Measurements from ENCODE around the gene GSN. TPM values are rescaled to one million over a fixed set of nuclear protein-coding genes. Genes with fewer than 3 reads are reported as not detected.

The GSN gene
- total RNA-seq, 1 experiment from 2014 or later: 283 TPM

GRCh38 chr9:121273064-121273775, 5.3 kb downstream of the GSN start:
- no peak for DNase-seq (ENCODE audit: low spot score)

GRCh38 chr9:121274851-121275250, 6.9 kb downstream of the GSN start:
- DNase-seq (ENCODE audit: low spot score): no peak

- no peak for DNase-seq (ENCODE audit: low spot score)
Measured at GRCh38 chr9:121275781-121276658, 8.1 kb downstream of the GSN start.

- no peak for DNase-seq (ENCODE audit: low spot score)
Measured at GRCh38 chr9:121277026-121277425, 9.1 kb downstream of the GSN start.

GRCh38 chr9:121277518-121278295, 9.7 kb downstream of the GSN start:
- DNase-seq (ENCODE audit: low spot score): no peak

- peak; percentile 55 for DNase-seq (ENCODE audit: low spot score)
Measured at GRCh38 chr9:121278477-121279261, 10.7 kb downstream of the GSN start.

GRCh38 chr9:121279776-121280388, 11.9 kb downstream of the GSN start:
- DNase-seq (ENCODE audit: low spot score): no peak

GRCh38 chr9:121280715-121281613, 13.0 kb downstream of the GSN start:
- no peak for DNase-seq (ENCODE audit: low spot score)

- peak; percentile 97 for DNase-seq (ENCODE audit: low spot score)
Measured at GRCh38 chr9:121281614-121282276, 13.8 kb downstream of the GSN start.

GRCh38 chr9:121282277-121283079, 14.5 kb downstream of the GSN start:
- no peak for DNase-seq (ENCODE audit: low spot score)

GRCh38 chr9:121283080-121283398, 15.1 kb downstream of the GSN start:
- no peak for DNase-seq (ENCODE audit: low spot score)

- DNase-seq (ENCODE audit: low spot score): no peak
Measured at GRCh38 chr9:121283856-121284732, 16.1 kb downstream of the GSN start.

- DNase-seq (ENCODE audit: low spot score): no peak
Measured at GRCh38 chr9:121284733-121285451, 16.9 kb downstream of the GSN start.

GRCh38 chr9:121285835-121286687, 18.1 kb downstream of the GSN start:
- DNase-seq (ENCODE audit: low spot score): peak; percentile 28

GRCh38 chr9:121286688-121286972, 18.7 kb downstream of the GSN start:
- DNase-seq (ENCODE audit: low spot score): no peak

Data from HT-29 (cell line).